Posterior cingulate gyrus (tissue), 11 donors: ENCODE data around the gene RALGDS.

Experiments
- DNase-seq, 10 donors: peaks; one replicate each; pipeline versions ENCODE4 v3.0.0 to v3.0.0-alpha.2; 2020 to 2021; ENCODE audit warnings: mixed read lengths in 3 of 10
- intact Hi-C: fragments of 100-400 bp; cut with DNase I; formaldehyde crosslinking; loops from one replicate; pipeline ENCODE4 v1.15.1; 2023

Gene RALGDS

GRCh38 chr9:133151601-133152525 is 30.8 kb upstream of the RALGDS start:
- DNase-seq = peak in 1 of 10 donors; percentile 59
- intact Hi-C loops = no loop called here

GRCh38 chr9:133151041-133151440 is 30.0 kb upstream of the RALGDS start:
- DNase-seq = no peak

GRCh38 chr9:133149130-133150015 is 28.3 kb upstream of the RALGDS start:
- intact Hi-C loops = loop anchor here (2.0 to 5.0 kb wide), 2 partner anchors 29 to 117 kb away; partner anchors contain the start of genes GTF3C5 and RALGDS
- peak; percentile 70 to 98 (median 84) for DNase-seq

More at GRCh38 chr9:133151041-133151440, 30.0 kb upstream of the RALGDS start:
- intact Hi-C loops = no loop called here

- DNase-seq = peak in 5 of 10 donors; percentile 57 to 95 (median 72)
- intact Hi-C loops = loop anchor here (2.0 to 5.0 kb wide), 2 partner anchors 28 to 116 kb away; partner anchors contain the start of genes GTF3C5 and RALGDS
Observed at GRCh38 chr9:133148199-133149129, 27.4 kb upstream of the RALGDS start.

- DNase-seq = peak; percentile 64 to 97 (median 88)
Observed at GRCh38 chr9:133147412-133148198, 26.6 kb upstream of the RALGDS start.

GRCh38 chr9:133146746-133147411 is 25.8 kb upstream of the RALGDS start:
- DNase-seq = no peak
- intact Hi-C loops = loop anchor here (2.0 to 5.0 kb wide), 2 partner anchors 98 to 115 kb away; partner anchors contain the start of gene GTF3C5

More at GRCh38 chr9:133147412-133148198, 26.6 kb upstream of the RALGDS start:
- intact Hi-C loops = loop anchor here (2.0 to 5.0 kb wide), 3 partner anchors 27 to 115 kb away; partner anchors contain the start of genes GTF3C5 and RALGDS

- intact Hi-C loops = loop anchor here (1.0 to 5.0 kb wide), 2 partner anchors 42 to 113 kb away; partner anchors contain the start of gene GTF3C5
- DNase-seq = no peak
Observed at GRCh38 chr9:133144904-133145851, 24.1 kb upstream of the RALGDS start.

- peak; percentile 58 to 97 (median 80) for DNase-seq
- intact Hi-C loops = loop anchor here (1.0 kb wide), 1 partner anchor 41 kb away; no protein-coding TSS in a partner anchor
Observed at GRCh38 chr9:133144142-133144903, 23.3 kb upstream of the RALGDS start.

GRCh38 chr9:133143639-133144141 is 22.6 kb upstream of the RALGDS start:
- intact Hi-C loops = loop anchor here (1.0 kb wide), 1 partner anchor 40 kb away; no protein-coding TSS in a partner anchor
- DNase-seq = no peak

- intact Hi-C loops = no loop called here
- no peak for DNase-seq
Observed at GRCh38 chr9:133142684-133143622, 21.9 kb upstream of the RALGDS start.

- intact Hi-C loops = no loop called here
- DNase-seq = no peak
Observed at GRCh38 chr9:133141833-133142595, 21.0 kb upstream of the RALGDS start.

- DNase-seq = no peak
- intact Hi-C loops = no loop called here
Observed at GRCh38 chr9:133140606-133141005, 19.6 kb upstream of the RALGDS start.

- peak in 1 of 10 donors; percentile 67 for DNase-seq
- intact Hi-C loops = no loop called here
Observed at GRCh38 chr9:133140174-133140505, 19.1 kb upstream of the RALGDS start.
